Fibroblast of the aortic adventitia (primary cell): ENCODE data around the gene MRPS10. TPM values are rescaled to one million over a fixed set of nuclear protein-coding genes. Genes with fewer than 3 reads are reported as not detected.
A peak's percentile ranks its signal among the peaks of the same experiment; 100 is the strongest.

Experiments used
- DNase-seq: peaks from one replicate; pipeline ENCODE4 v3.0.0-alpha.2; 2010; ENCODE audit warnings: low read depth
- H3K4me3 ChIP-seq: 2 replicates; pipeline ENCODE4 v1.5.1; 2011; ENCODE audit warnings: low read depth, mild to moderate bottlenecking, control low read depth, low read length, moderate library complexity
- CTCF ChIP-seq: IDR thresholded peaks from 2 replicates; pipeline ENCODE4 v1.5.1; 2011; ENCODE audit warnings: mild to moderate bottlenecking, low read length, control low read depth, inconsistent platforms; ENCODE audit not compliant: insufficient read depth
- total RNA-seq: library from RNA; depleted of rRNA; stranded (reverse); fragments of >200 nt; gene quantifications from 2 replicates; pipeline ENCODE4 v1.2.3, GENCODE V29; 2012; ENCODE audit warnings: low replicate concordance

MRPS10 gene
- 15.7 and 63.4 TPM in 2 replicates for total RNA-seq

GRCh38 chr6:42217519-42218367 is at the start of gene MRPS10:
Gene MRPS10, minus strand, starts transcription at chr6:42217861. Its CDS starts 12 bp downstream, at chr6:42217849.
- peak within 1 kb of the TSS; percentile 96 for H3K4me3 ChIP-seq

GRCh38 chr6:42266538-42266937 is 48.9 kb upstream of the MRPS10 start:
- no peak overlapping the region for H3K4me3 ChIP-seq
- DNase-seq = no peak
- no peak for TF ChIP-seq CTCF

More at GRCh38 chr6:42217519-42218367, at the start of gene MRPS10:
- no peak for TF ChIP-seq CTCF
- DNase-seq = peak; percentile 96

GRCh38 chr6:42264852-42265390 is 47.3 kb upstream of the MRPS10 start:
- no peak for DNase-seq
- H3K4me3 ChIP-seq = no peak overlapping the region
- no peak for TF ChIP-seq CTCF

- no peak for DNase-seq
- no peak for TF ChIP-seq CTCF
- H3K4me3 ChIP-seq = no peak overlapping the region
Observed at GRCh38 chr6:42264162-42264851, 46.6 kb upstream of the MRPS10 start.

- H3K4me3 ChIP-seq = no peak overlapping the region
- TF ChIP-seq CTCF = no peak
- no peak for DNase-seq
Observed at GRCh38 chr6:42263165-42263728, 45.6 kb upstream of the MRPS10 start.

- TF ChIP-seq CTCF = peak; percentile 66
- no peak overlapping the region for H3K4me3 ChIP-seq
- no peak for DNase-seq
Observed at GRCh38 chr6:42260972-42261371, 43.3 kb upstream of the MRPS10 start.
